ENCODE measurements around the gene IL10RB.

The IL10RB gene

GRCh38 chr21:33339918-33340317, 73.8 kb downstream of the IL10RB start:
- no peak for DNase-seq

- no peak for DNase-seq
Measured at GRCh38 chr21:33345751-33346238, 79.6 kb downstream of the IL10RB start.

All from activated naive CD4-positive, alpha-beta T cell treated with anti-CD3 and anti-CD28 coated beads, Interleukin-2, amount 50 U/mL, for 16 hours (primary cell).